Measurements from ENCODE around the gene VCAN. TPM values are rescaled to one million over a fixed set of nuclear protein-coding genes. Genes with fewer than 3 reads are reported as not detected.

The VCAN gene
- total RNA-seq, 2 donors from 2014 or later: 0.14 to 0.51 TPM

Other genes starting within 250 kb of the VCAN start
- not detected for gene HAPLN1, start 249.1 kb downstream of the VCAN start, total RNA-seq

Measured in activated T-cell treated with anti-CD3 and anti-CD28 coated beads, Interleukin-2, amount 50 U/mL, for 72 hours (primary cell).